Small intestine (tissue), 7 donors: ENCODE results near the gene RASA2. TPM values are rescaled to one million over a fixed set of nuclear protein-coding genes. Genes with fewer than 3 reads are reported as not detected.

Experiments
- DNase-seq, 2 donors: peaks; one replicate each; pipeline versions ENCODE4 v3.0.0 to v3.0.0-alpha.2; 2013
- FAIRE-seq: peaks from 2 replicates; lab custom pipeline; 2012; peaks lifted over from hg19 to GRCh38; lab: Jason Lieb, UNC
- H3K27ac ChIP-seq, 3 donors: one replicate each; pipeline ENCODE4 v1.5.1; 2013; ENCODE audit warnings: low read length in 2 of 3, mild to moderate bottlenecking in 2 of 3, control low read depth in 1 of 3, inconsistent platforms in 1 of 3, low read depth in 1 of 3, moderate library complexity in 1 of 3
- H3K27me3 ChIP-seq, 3 donors: one replicate each; pipeline ENCODE4 v1.6.1; 2013; ENCODE audit warnings: low read length in 3 of 3, inconsistent platforms in 1 of 3; ENCODE audit not compliant: control insufficient read depth in 3 of 3, insufficient read depth in 3 of 3
- H3K36me3 ChIP-seq, 3 donors: one replicate each; pipeline ENCODE4 v1.6.1; 2013; ENCODE audit warnings: low read length in 3 of 3, inconsistent platforms in 1 of 3, low read depth in 1 of 3, mild to moderate bottlenecking in 1 of 3, moderate library complexity in 1 of 3; ENCODE audit not compliant: control insufficient read depth in 3 of 3, insufficient read depth in 2 of 3
- H3K4me1 ChIP-seq, 3 donors: one replicate each; pipeline ENCODE4 v1.6.1; 2013; ENCODE audit warnings: low read length in 2 of 3, inconsistent platforms in 1 of 3, low read depth in 1 of 3, mild to moderate bottlenecking in 1 of 3, moderate library complexity in 1 of 3; ENCODE audit not compliant: control insufficient read depth in 3 of 3, insufficient read depth in 2 of 3
- H3K4me3 ChIP-seq, 3 donors: one replicate each; pipeline ENCODE4 v1.5.1; 2013; ENCODE audit warnings: low read length in 3 of 3, control low read depth in 1 of 3, inconsistent platforms in 1 of 3, low read depth in 1 of 3, mild to moderate bottlenecking in 1 of 3, moderate library complexity in 1 of 3
- H3K9me3 ChIP-seq, 2 donors: one replicate each; pipeline ENCODE4 v1.6.1; 2013; ENCODE audit warnings: low read depth in 1 of 2, low read length in 1 of 2; ENCODE audit not compliant: control insufficient read depth in 2 of 2, insufficient read depth in 1 of 2
- WGBS, 3 donors: extraction: QIAGEN DNeasy Blood & Tissue Kit; methylation state at CpG; one replicate each; pipeline ENCODE4 v1.1.7; 2013; 5-methylcytosine and 5-hydroxymethylcytosine counted together
- polyA plus RNA-seq, 4 donors: library from polyadenylated mRNA; stranded (reverse) in 3 of 4; unstranded in 1 of 4; fragments of 200-250 nt in 3 of 4; fragments of 120-200 nt in 1 of 4; gene quantifications; one replicate each; pipeline versions ENCODE4 v1.2.1 to v1.2.3, GENCODE V29; 2013
- donor health status: healthy with polysubstance abuse.
- donor health status: control.
- donor health status: control.
- donor health status: Bipolar disorder and iron deficiency.
- donor health status: healthy.

The RASA2 gene
- polyA plus RNA-seq, 4 donors, result 3.8 to 17.1 (median 4.4) TPM

- Histone ChIP-seq H3K36me3 (peaks cover 0 to under 1% (median 0%) of the 10 kb centered on the region in 3 donors), H3K4me3 (no peak overlapping the region), H3K4me1 (no peaks in the 10 kb centered on the region), H3K27me3 (no peaks in the 10 kb centered on the region), H3K27ac (no peak overlapping the region), H3K9me3 (no peaks in the 10 kb centered on the region)
- FAIRE-seq (no peak), DNase-seq (no peak)
- WGBS, 3 donors, result 72 to 83% (median 79%) methylated on average over 3 of the region's 3 CpGs
These were observed 20.7 kb downstream of the RASA2 start for GRCh38 chr3:141507392-141508066.

GRCh38 chr3:141508067-141508436, 21.2 kb downstream of the RASA2 start:
- H3K27me3 ChIP-seq, result no peaks in the 10 kb centered on the region
- H3K36me3 ChIP-seq, result peaks cover 0 to 4% (median 0%) of the 10 kb centered on the region in 3 donors
- DNase-seq (no peak), FAIRE-seq (no peak)
- no peaks in the 10 kb centered on the region for H3K4me1 ChIP-seq
- H3K4me3 ChIP-seq, result no peak overlapping the region
- 82 to 92% (median 85%) methylated on average over 3 of the region's 3 CpGs for WGBS, 3 donors
- H3K9me3 ChIP-seq, result no peaks in the 10 kb centered on the region
- H3K27ac ChIP-seq, result no peak overlapping the region

GRCh38 chr3:141511361-141511760, 24.5 kb downstream of the RASA2 start:
- H3K4me3 ChIP-seq, result no peak overlapping the region
- H3K4me1 ChIP-seq, result no peaks in the 10 kb centered on the region
- FAIRE-seq (no peak), DNase-seq (no peak)
- WGBS, 3 donors, result 90 to 94% (median 92%) methylated on average over 4 of the region's 4 CpGs
- H3K36me3 ChIP-seq, result peaks cover 0 to 4% (median 0%) of the 10 kb centered on the region in 3 donors
- no peaks in the 10 kb centered on the region for H3K9me3 ChIP-seq
- no peak overlapping the region for H3K27ac ChIP-seq
- H3K27me3 ChIP-seq, result no peaks in the 10 kb centered on the region

- no peak overlapping the region for H3K27ac ChIP-seq
- H3K4me3 ChIP-seq, result no peak overlapping the region
- FAIRE-seq, result no peak
- DNase-seq, result no peak
- H3K9me3 ChIP-seq, result peaks cover 0 to 2% of the 10 kb centered on the region in 2 donors
- peaks cover 0 to 19% (median 3%) of the 10 kb centered on the region in 3 donors for H3K36me3 ChIP-seq
- H3K4me1 ChIP-seq, result no peaks in the 10 kb centered on the region
- H3K27me3 ChIP-seq, result no peaks in the 10 kb centered on the region
These were observed 27.6 kb downstream of the RASA2 start for GRCh38 chr3:141514382-141514781.

GRCh38 chr3:141519587-141519986, 32.8 kb downstream of the RASA2 start:
- 72 to 80% (median 74%) methylated on average over 3 of the region's 3 CpGs for WGBS, 3 donors
- Histone ChIP-seq H3K27ac (no peak overlapping the region), H3K4me1 (no peaks in the 10 kb centered on the region), H3K36me3 (peaks cover 3 to 28% (median 5%) of the 10 kb centered on the region in 3 donors), H3K9me3 (peaks cover 0 to 2% of the 10 kb centered on the region in 2 donors), H3K4me3 (no peak overlapping the region), H3K27me3 (no peaks in the 10 kb centered on the region)
- no peak for FAIRE-seq
- DNase-seq, result no peak

GRCh38 chr3:141521781-141522180, 35.0 kb downstream of the RASA2 start:
- H3K36me3 ChIP-seq, result peaks cover 3 to 31% (median 5%) of the 10 kb centered on the region in 3 donors
- H3K9me3 ChIP-seq, result peaks cover 0 to under 1% of the 10 kb centered on the region in 2 donors
- no peaks in the 10 kb centered on the region for H3K27me3 ChIP-seq
- H3K4me1 ChIP-seq, result no peaks in the 10 kb centered on the region
- H3K4me3 ChIP-seq, result no peak overlapping the region
- DNase-seq (no peak), FAIRE-seq (peak; percentile 30)
- no peak overlapping the region for H3K27ac ChIP-seq

GRCh38 chr3:141523615-141524375, 37.0 kb downstream of the RASA2 start:
- 93 to 98% (median 96%) methylated on average over 4 of the region's 4 CpGs for WGBS, 3 donors
- FAIRE-seq, result no peak
- H3K36me3 ChIP-seq, result peaks cover 0 to 18% (median 5%) of the 10 kb centered on the region in 3 donors
- no peak overlapping the region for H3K27ac ChIP-seq
- no peaks in the 10 kb centered on the region for H3K4me1 ChIP-seq
- no peaks in the 10 kb centered on the region for H3K9me3 ChIP-seq
- no peaks in the 10 kb centered on the region for H3K27me3 ChIP-seq
- DNase-seq, result no peak
- no peak overlapping the region for H3K4me3 ChIP-seq

GRCh38 chr3:141524988-141525387, 38.2 kb downstream of the RASA2 start:
- no peaks in the 10 kb centered on the region for H3K4me1 ChIP-seq
- FAIRE-seq (no peak), DNase-seq (no peak)
- H3K27ac ChIP-seq, result no peak overlapping the region
- H3K36me3 ChIP-seq, result peaks cover under 1 to 18% (median 5%) of the 10 kb centered on the region in 3 donors
- H3K27me3 ChIP-seq, result no peaks in the 10 kb centered on the region
- H3K4me3 ChIP-seq, result no peak overlapping the region
- 38 to 57% (median 51%) methylated on average over 1 of the region's 1 CpG for WGBS, 3 donors
- no peaks in the 10 kb centered on the region for H3K9me3 ChIP-seq
